ENCODE results near the gene MAGI2. TPM values are rescaled to one million over a fixed set of nuclear protein-coding genes. Genes with fewer than 3 reads are reported as not detected.
"Not testable (repeated sequence)": the region's sequence is repeated elsewhere in the genome, so short reads cannot be mapped to it uniquely, and the experiment has no call there.

Gene MAGI2
- total RNA-seq, 6 experiments from 2014 or later: 7.1 to 9.8 (median 8.5) TPM

DNA sequence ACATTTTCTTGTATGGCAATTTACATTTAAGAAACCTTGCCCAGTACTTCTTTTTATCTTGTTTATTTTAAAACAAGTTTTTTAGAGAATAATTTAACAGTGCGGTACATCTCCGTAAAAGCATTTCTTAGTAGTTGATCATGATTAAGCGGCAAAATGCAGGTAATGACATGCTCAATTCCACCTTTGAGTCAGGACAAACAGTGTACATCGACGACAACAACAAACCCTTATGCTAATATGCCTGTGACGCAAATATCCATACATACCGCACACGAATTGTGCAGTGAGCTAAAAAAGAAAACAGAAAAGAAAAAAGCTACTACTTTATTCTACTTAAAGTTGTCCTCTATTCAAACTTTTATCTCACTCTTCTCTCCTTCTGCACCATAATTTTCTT is 1.9 kb downstream of the MAGI2 start:
- Mint-ChIP-seq H3K27ac (peak overlapping the region; percentile 97), H3K36me3 (ENCODE audit: low read depth) (peaks cover 24% of the 10 kb centered on the region; the same call in 1 of the 2 replicates), H3K27me3 (ENCODE audit: insufficient read depth) (peaks cover 3% of the 10 kb centered on the region), H3K4me3 (peak overlapping the region; percentile 95), H3K4me1 (ENCODE audit: low read depth) (peaks cover 60% of the 10 kb centered on the region), H3K9me3 (no peaks in the 10 kb centered on the region)
- TF ChIP-seq CTCF (IDR thresholded peaks at IDR 0.05): no peak
- no peak for DNase-seq

- peak overlapping the region; percentile 67 for H3K27ac Mint-ChIP-seq
- DNase-seq; H3K36me3 Mint-ChIP-seq (ENCODE audit: low read depth): not testable (repeated sequence)
Measured at GRCh38 chr7:79442766-79443165, 10.7 kb downstream of the MAGI2 start.

DNA sequence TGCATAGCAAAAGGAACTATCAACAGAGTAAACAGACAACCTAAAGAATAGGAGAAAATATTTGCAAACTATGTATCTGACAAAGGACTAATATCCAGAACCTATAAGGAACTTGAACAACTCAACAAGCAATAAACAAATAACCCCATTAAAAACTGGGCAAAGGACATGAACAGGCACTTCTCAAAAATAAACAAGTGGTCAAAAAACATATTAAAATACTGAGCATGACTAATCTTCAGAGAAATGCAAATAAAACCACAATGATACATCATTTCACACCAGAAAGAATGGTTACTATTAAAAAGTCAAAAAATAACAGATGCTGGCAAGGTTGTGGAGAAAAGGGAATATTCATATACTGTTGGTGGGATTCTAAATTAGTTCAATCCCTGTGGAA is 17.1 kb downstream of the MAGI2 start:
- Mint-ChIP-seq H3K27ac (0 out of 2 replicates have a peak overlapping the region, but pooled peaks have one; percentile 4), H3K9me3 (no peaks in the 10 kb centered on the region; the same call in 1 of the 2 replicates), H3K4me1 (ENCODE audit: low read depth) (peaks cover 46% of the 10 kb centered on the region), H3K36me3 (ENCODE audit: low read depth) (peaks cover 23% of the 10 kb centered on the region), H3K27me3 (ENCODE audit: insufficient read depth) (no peaks in the 10 kb centered on the region), H3K4me3 (no peak overlapping the region)
- TF ChIP-seq CTCF (IDR thresholded peaks at IDR 0.05): no peak
- DNase-seq: peak; percentile 42

More at GRCh38 chr7:79442766-79443165, 10.7 kb downstream of the MAGI2 start:
- H3K4me1 Mint-ChIP-seq (ENCODE audit: low read depth): peaks cover 20% of the 10 kb centered on the region
- not testable (repeated sequence) for H3K9me3 Mint-ChIP-seq; H3K27me3 Mint-ChIP-seq (ENCODE audit: insufficient read depth)
- peak overlapping the region; percentile 4 for H3K4me3 Mint-ChIP-seq

GRCh38 chr7:79434867-79435266 is 18.6 kb downstream of the MAGI2 start:
- Mint-ChIP-seq H3K4me3 (peak overlapping the region; percentile 71), H3K36me3 (ENCODE audit: low read depth) (peaks cover 19% of the 10 kb centered on the region), H3K4me1 (ENCODE audit: low read depth) (peaks cover 46% of the 10 kb centered on the region), H3K27me3 (ENCODE audit: insufficient read depth) (no peaks in the 10 kb centered on the region), H3K9me3 (no peaks in the 10 kb centered on the region; the same call in 1 of the 2 replicates), H3K27ac (peak overlapping the region; percentile 86)
- no peak for TF ChIP-seq CTCF (IDR thresholded peaks at IDR 0.05)
- no peak for DNase-seq

GRCh38 chr7:79434098-79434497 is 19.4 kb downstream of the MAGI2 start:
- DNase-seq: peak; percentile 79
- Mint-ChIP-seq H3K9me3 (no peaks in the 10 kb centered on the region; the same call in 1 of the 2 replicates), H3K4me3 (peak overlapping the region; percentile 71), H3K36me3 (ENCODE audit: low read depth) (peaks cover 19% of the 10 kb centered on the region), H3K4me1 (ENCODE audit: low read depth) (peaks cover 46% of the 10 kb centered on the region), H3K27me3 (ENCODE audit: insufficient read depth) (no peaks in the 10 kb centered on the region), H3K27ac (peak overlapping the region; percentile 86)
- no peak for TF ChIP-seq CTCF (IDR thresholded peaks at IDR 0.05)

GRCh38 chr7:79430391-79430790 is 23.1 kb downstream of the MAGI2 start:
- no peak overlapping the region for H3K4me3 Mint-ChIP-seq
- TF ChIP-seq CTCF (IDR thresholded peaks at IDR 0.05): no peak
- H3K27ac Mint-ChIP-seq: no peak overlapping the region
- no peaks in the 10 kb centered on the region for H3K9me3 Mint-ChIP-seq
- no peaks in the 10 kb centered on the region for H3K27me3 Mint-ChIP-seq (ENCODE audit: insufficient read depth)
- peaks cover 9% of the 10 kb centered on the region for H3K36me3 Mint-ChIP-seq (ENCODE audit: low read depth)
- no peak for DNase-seq
- H3K4me1 Mint-ChIP-seq (ENCODE audit: low read depth): peaks cover 34% of the 10 kb centered on the region

Data from HFFc6 (cell line).